ENCODE measurements around the gene DUSP15.

DUSP15 gene

DNA sequence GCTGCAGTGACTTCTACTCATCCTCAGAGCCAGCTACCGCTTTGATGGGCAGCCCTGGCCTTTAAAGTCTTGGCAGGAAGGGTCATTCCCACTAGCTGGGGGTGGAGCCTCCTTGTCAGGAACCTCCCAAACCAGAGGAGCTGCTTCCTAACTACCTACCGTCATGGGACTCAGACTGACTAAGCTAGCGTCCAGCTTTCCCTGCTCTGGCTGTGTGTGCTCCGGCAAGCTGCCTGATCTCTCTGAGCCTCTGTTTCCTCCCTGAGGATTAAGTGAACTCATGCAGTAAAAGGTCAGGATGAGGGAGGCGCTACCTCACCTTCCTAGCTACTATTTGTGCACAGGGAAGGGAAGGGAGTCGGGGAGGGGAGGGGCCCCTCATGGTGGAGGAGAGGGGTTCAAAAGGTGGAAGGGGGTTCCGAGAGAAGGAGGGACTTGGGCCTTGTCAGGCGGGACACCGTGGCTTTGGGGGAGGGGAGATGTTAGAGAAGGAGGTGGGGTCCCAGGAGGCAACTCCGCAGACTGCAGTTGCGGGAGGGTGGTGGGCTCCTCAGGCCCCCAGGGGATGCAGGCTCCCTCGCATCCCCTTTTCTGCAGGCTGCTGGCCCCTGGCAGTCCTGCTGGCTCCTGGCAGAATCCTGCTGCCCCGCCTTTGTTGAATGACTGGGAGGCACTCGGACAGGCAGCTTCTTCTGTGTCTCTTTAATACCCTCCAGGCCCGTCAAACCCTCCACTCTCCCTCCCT lies 9.8 kb downstream of the DUSP15 start:
- no peak for DNase-seq (ENCODE audit: low read depth in 2 of 2)

DNA sequence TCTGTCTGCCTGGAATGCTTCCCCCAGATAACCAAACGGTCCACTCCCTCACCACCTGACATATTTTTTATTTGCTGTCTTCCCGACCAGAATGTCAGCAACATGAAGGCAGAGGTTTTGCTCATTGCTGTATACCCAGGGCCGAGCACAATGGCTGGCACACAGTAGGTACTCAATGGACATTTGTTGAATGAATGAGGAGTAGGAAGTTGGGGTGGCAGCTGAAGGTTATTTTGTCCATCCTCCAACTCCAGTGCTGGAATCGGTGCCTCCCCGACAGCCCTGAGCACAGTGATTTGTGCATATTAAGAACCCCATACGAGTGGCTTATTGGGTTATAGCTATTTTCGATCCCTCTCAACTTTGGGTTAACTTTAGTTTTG lies 10.3 kb downstream of the DUSP15 start:
- DNase-seq (ENCODE audit: low read depth in 2 of 2) = no peak

DNA sequence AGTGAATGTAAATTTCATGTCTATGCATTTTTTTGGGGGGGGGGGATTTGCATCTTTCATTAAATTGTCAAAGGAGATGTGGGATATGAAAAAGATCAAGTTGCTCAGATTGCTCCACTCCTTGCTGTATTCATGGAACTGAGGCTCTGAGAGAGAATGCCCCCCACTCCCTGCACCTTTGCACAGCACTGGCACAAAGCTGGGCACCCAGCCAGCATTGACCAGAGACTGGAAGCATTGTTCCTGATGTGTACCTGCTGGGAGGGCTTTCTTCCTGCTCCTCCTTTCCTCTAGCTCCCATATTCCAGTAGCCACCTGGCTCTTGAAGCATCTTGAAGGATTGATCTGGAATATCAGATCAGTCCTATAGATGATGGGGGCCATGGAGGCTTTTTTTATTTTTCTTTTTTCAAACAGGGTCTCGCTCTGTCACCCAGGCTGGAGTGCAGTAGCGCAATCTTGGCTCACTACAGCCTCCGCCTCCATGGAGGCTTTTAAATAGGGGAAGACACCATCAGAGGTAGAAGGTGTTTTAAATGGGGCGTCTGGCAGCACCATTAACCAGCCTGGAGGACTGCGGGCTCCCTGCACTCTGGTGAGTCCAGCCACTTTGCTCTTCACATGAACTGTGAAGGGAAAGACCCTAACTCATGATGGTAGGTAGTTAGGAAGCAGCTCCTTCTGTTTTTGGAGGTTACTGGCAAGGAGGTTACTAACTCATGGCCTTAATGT lies 10.9 kb downstream of the DUSP15 start:
- no peak for DNase-seq (ENCODE audit: low read depth in 2 of 2)

DNA sequence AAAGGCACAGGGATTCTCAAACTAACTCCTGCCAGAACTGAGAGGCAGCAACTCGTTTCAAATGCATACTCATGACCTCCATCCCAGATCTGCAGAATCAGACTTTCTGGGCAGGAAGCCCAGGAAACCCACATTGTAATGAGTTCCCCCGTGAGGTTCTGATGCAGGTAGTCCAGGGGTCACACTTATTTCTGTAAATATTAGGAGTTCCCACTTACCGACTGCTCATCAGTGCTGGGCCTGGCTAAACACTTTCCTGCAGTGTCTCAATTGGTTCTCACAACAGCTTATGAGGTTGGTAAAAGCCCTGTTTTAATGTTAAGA lies 11.6 kb downstream of the DUSP15 start:
- no peak for DNase-seq (ENCODE audit: low read depth in 2 of 2)

DNA sequence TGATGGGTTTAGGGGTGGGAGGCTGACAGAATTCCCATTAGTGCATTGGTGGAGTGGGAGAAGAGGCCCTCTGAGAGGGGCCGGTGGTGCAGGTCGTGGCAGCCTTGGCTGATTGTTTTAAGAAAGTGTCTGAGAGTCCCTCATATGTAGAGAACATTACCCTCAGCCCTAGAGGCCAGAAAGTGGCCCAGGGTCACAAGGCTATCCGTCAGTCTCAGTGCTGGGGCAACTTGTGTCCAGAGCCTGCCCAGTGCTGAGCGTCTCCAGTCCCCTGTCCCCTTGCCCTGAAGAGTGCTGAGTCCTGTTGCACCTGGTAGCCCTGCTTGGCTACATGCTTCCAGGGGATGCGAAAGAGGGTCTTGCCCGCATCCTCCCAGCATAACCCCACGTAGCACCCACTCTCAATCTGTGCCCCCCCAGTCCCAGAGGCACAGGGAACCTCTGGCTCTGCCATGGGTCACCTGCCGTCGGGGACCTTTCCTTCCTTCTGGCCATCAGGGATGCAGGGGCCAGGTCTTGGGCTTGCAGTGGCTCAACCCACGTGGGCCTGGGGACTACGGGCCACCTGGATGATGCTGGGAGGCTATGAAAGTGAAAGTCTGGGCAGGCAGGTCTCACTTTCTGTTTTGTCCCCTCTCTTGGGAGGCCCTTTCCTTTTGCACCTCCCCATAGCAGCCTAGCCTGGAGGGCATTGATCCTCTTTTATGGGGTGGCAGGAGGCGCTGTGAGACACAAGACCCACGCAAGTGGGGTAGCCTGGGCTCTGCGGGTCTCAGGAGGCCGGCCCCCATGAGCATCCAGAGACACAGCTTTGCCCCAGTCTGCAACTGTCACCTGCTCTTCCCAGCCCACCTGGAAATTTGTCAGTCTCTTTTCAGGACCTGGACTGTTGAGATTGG lies 12.2 kb downstream of the DUSP15 start:
- no peak for DNase-seq (ENCODE audit: low read depth in 2 of 2)

DNA sequence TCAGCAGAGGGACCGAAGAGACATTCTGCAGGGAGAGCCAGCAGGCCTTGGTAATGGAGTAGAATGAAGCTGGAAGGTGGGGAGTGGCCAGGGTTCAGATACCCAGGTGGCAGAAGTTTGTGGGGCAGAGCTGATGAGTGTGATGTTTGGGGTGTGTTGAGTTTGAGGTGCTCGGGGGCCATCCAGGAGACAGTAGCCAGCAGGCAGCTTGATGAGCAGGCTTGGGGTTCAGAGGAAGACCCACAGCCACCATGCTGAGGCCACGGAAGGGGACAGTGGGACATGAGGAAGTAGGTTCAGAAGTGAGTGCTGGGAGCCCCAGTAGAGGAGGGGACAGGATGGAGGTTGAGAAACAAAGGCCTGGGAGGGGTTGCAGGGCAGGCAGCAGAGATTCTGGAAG lies 13.8 kb downstream of the DUSP15 start:
- no peak for DNase-seq (ENCODE audit: low read depth in 2 of 2)

- DNase-seq (ENCODE audit: low read depth in 2 of 2) = no peak
Measured at GRCh38 chr20:31853481-31853880, 16.8 kb downstream of the DUSP15 start.

DNA sequence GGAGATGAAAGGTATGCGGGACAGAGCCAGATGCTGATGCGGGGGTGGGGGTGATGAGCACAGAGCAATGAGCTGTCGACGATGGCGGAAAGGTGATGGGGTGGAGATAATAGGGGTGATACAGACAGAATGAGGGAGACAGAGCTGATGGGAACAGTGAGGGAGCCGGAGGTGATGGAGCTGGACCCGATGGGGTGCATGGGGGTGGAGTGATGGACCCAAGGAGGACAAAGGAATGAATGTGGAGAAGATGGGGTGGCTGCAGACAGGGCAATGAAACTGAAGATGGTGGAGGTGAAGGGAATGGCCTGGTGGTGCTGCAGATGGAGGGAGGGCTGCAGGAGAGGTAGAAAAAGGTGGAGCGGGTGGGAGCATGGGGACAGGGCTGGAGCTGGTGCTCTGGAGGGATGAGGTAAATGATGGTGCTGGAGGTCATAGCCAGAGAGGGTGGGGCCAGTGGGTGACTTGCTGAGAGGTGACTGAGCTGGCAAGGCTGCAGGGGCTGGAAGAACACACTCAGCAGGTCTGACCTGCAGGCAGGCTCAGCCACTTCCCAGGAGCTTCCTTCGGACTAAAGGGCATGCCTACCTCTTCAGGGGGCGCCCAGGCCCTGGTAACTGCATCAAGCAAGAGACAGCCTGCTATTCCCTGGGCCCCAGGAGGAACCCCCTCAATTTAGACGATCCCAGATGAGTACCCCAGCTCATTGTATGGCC lies 18.9 kb downstream of the DUSP15 start:
- DNase-seq (ENCODE audit: low read depth in 2 of 2) = no peak

DNA sequence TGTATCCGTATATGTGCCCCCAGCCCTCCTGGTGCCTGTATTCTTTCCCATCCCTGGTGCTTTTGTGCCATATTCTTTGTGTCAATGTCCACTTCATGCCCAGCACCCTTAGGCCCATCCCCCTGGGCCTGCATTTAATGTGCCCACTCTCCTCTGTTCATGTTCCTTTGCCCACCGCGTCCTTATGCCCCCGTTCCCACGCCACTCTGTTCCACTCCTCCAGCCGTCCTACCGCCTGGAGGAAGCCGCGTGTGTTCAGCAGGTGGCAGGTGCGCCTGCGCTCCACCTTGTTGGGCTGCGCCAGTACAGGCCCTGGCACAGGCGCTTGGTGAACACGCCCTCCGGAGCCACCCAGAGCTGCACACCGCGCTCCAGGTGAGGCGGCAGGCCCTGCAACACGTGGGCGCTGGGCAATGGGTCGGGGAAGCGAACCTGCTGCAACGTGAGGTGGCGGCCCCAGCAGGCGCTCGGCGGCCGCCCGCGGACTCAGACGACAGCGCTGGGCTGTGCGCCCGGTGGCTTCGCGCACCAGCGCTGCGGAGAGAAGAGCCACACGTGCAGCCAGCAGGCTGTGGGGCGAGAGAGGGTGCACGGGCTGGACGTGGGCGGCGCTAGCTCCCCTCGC lies 20.9 kb downstream of the DUSP15 start:
- DNase-seq (ENCODE audit: low read depth in 2 of 2) = no peak

GRCh38 chr20:31848088-31848999 lies 22.0 kb downstream of the DUSP15 start:
- DNase-seq (ENCODE audit: low read depth in 2 of 2) = no peak

DNA sequence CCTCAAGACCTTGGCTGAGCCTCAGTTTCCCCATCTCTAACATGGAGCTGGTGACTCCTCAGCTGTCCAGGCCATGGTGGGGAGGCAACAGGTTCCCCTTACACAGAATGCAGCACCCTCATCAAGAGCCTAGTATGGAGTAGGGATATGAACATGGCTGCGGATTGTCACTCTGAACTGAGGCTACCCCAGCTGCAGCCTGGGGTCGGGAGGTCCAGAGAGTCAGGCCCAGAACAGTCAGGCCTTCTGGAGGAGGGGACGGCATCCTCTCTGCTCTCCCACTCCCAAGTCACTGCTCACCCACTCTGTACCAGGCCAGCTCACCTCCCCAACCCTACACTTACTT lies 23.6 kb downstream of the DUSP15 start:
- DNase-seq (ENCODE audit: low read depth in 2 of 2) = no peak

DNA sequence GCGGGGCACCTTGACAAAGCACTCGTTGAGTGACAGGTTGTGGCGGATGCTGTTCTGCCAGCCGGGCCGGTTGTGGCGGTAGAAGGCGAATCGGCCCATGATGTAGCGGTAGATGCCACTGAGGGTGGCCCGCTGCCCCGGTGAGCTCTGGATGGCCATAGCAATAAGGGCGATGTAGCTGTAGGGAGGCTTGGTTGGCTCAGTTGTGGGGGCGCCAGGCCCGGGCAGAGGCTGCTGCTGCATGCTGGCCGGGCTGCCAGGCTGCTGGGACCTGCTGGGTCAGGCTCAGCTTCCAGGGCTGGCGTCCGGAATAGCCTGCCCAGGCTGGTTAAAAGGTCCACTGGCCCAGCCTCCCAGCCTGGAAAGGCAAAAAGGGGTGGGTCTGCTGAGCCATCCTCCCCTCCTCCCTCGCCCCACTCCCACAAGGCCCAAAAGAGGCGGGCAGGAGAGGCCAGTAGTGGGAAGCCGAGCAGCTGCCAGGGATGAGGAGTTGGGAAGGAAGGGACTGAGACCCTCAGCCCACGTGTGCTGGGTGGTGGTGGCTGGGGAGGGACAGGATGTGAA lies 24.9 kb downstream of the DUSP15 start, which contains the start of gene FOXS1:
Gene FOXS1, minus strand, starts transcription at position 305 of the 564 bp plus-strand sequence. Its CDS starts 62 bp downstream, at position 243.
- DNase-seq (ENCODE audit: low read depth in 2 of 2) = no peak

DNA sequence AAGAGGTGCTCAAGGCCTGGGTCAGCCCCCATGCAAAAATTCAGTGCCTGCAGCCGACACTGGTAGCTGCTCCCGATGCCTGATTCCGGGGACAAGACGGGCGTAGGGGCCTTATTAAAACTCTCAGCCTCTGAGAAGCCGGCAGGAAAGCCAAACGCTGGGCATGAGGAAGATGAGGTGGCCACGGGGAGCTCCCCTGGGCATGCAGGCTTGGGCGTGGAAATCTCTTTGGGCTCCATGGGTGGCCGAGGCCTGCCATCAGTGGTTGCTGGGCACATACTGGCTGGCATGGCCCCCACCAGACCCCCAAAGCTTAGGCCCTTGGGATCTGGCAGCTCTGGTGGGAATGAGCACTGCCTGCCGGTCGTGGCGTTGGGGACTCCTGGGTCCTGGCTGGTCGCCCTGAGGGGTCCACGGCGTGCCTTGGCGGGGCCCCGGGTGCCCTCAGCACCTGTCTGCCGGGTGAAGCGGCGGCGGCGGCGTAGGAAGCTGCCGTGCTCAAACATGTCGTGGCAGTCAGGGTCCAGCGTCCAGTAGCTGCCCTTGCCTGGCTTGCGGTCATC lies 25.5 kb downstream of the DUSP15 start:
- DNase-seq (ENCODE audit: low read depth in 2 of 2) = no peak

GRCh38 chr20:31843881-31844280 lies 26.4 kb downstream of the DUSP15 start:
- DNase-seq (ENCODE audit: low read depth in 2 of 2) = no peak

DNA sequence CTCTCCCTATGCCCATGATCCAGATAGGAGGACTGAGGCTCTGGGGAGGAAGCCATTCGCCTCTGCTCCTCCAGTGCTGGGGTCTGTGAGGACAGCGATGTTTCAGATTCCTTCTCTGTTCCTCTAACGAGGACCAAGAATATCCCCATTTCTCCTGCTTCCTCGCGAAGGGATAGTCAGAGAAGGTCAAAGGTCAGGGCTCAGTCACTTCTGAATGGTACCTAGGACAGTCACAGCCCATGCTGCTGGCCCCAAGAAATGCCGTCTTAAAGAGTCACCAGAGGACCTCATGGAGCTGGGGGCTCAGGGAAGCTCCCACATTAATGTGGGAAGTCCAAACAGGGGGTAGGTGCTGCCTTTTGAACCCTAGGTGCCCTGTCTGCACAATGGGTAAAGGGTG lies 27.0 kb downstream of the DUSP15 start:
- no peak for DNase-seq (ENCODE audit: low read depth in 2 of 2)

DNA sequence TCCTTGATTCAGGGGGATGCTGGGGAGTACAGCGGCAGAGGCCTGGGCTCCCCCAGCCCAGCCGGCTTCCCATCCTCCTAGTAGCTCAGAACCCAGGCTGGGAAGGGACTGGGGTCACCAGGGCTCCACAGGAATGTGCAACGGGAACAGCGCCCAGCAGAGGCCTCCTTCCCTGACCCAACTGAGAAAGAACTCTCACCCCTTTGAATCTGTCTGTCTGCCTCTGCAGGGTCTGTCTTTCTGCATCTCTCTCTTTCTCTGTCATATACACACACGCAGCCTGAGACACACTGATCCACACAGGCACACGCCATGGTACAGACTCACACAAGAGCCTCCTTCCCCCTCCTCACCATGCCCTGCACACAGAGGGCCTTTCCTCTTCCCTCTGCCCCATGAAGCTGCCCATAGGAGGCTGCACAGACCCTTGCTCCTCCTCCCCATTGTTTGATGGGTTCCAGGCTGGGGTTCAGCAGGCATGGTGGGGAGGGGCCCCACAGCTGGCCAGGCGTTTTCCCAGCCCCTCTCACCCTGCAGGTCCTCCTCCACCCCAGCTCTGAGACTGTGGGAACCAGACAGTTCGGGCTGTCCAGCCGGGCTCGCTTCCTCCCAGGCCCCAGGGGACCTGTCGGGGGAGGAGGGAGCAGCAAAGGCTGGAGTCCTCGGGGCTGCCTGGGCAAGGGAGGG lies 27.7 kb downstream of the DUSP15 start:
- DNase-seq (ENCODE audit: low read depth in 2 of 2) = no peak

DNA sequence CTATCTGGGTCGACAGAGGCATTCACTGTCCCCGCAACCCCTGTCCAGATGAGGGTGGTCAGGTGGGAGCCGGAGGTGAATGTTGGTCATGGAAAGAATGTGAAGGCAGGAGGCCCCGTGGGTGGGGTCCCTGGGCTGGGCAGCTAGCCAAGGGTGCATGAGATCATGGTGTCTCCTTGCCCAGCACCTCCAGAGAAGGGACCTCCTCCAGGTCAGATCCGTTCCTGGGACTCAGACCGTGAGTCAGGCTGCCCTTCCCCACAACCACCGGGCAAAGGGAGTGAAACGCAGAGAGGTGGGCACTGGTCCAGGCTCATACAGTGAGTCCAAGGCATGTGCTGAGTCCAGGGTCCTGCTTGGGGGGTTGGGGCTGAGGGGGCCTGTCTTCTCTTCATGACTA lies 28.4 kb downstream of the DUSP15 start:
- no peak for DNase-seq (ENCODE audit: low read depth in 2 of 2)

GRCh38 chr20:31840906-31841816 lies 29.2 kb downstream of the DUSP15 start:
- no peak for DNase-seq (ENCODE audit: low read depth in 2 of 2)

Measured in stimulated activated CD8-positive, alpha-beta memory T cell treated with anti-CD3 and anti-CD28 coated beads, Interleukin-7, amount 100 ng/mL, for 4 hours (primary cell).